BJ (cell line): ENCODE measurements around the gene PDLIM5. TPM values are rescaled to one million over a fixed set of nuclear protein-coding genes. Genes with fewer than 3 reads are reported as not detected.

Experiments
- CTCF ChIA-PET: fragments of 350-600 bp; formaldehyde crosslinking; extraction: SDS; loops from one replicate; lab custom pipeline; 2021; ENCODE audit warnings: antibody characterized with exemption, inconsistent platforms; lab: Yijun Ruan, JAX
- POLR2A ChIA-PET: fragments of 300-600 bp; sonication (Branson Sonifier 250); formaldehyde crosslinking; extraction: SDS; loops from one replicate; lab custom pipeline; 2021; ENCODE audit warnings: antibody characterized with exemption; lab: Charles Lee
- DNase-seq: peaks from one replicate; pipeline ENCODE4 v3.0.0-alpha.2; 2011; ENCODE audit warnings: low read depth
- H3K27me3 ChIP-seq: 2 replicates; pipeline ENCODE4 v1.6.0; 2011; ENCODE audit warnings: low read length; ENCODE audit not compliant: control insufficient read depth, insufficient read depth
- H3K36me3 ChIP-seq: 2 replicates; pipeline ENCODE4 v1.5.1; 2011; ENCODE audit warnings: low read length; ENCODE audit not compliant: control insufficient read depth, insufficient read depth
- H3K4me3 ChIP-seq: 2 replicates; pipeline ENCODE4 v1.5.1; 2011; ENCODE audit warnings: low read depth, mild to moderate bottlenecking, control low read depth, low read length
- CTCF ChIP-seq: IDR thresholded peaks from 2 replicates; pipeline ENCODE4 v1.5.1; 2011; ENCODE audit warnings: low read depth, mild to moderate bottlenecking, control low read depth, inconsistent platforms, low read length, moderate library complexity; ENCODE audit not compliant: insufficient read depth
- polyA plus RNA-seq: library from polyadenylated mRNA; depleted of rRNA; stranded (reverse); fragments of >200 nt; gene quantifications from 2 replicates; pipeline ENCODE4 v1.2.3, GENCODE V29; 2011

The PDLIM5 gene
- polyA plus RNA-seq, 1 experiment: 353 TPM

DNA sequence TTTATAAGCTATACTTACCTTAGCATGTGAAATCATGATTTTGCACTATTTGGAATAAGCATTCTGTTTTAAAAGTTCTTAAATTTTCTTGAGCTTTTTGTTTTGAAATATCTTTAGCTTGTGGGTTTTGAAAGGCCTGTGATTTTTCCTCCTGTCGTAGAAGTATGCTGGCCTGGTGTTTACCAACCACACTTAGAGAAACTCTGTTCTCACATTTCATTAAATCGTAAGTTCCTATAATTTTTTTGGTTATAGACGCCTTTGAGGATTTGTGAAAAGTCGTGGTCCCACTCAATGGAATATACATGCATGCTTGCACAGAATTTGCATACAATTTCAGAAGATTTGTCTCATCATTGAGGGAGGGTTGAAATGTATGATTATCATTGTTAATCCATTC lies 63.6 kb downstream of the PDLIM5 start:
- Histone ChIP-seq H3K4me3 (no peak overlapping the region), H3K27me3 (no peaks in the 10 kb centered on the region), H3K36me3 (no peaks in the 10 kb centered on the region)
- CTCF ChIA-PET: no interaction called here
- POLR2A ChIA-PET: no interaction called here
- DNase-seq: no peak
- TF ChIP-seq CTCF: no peak

- CTCF ChIA-PET: no interaction called here
- no peaks in the 10 kb centered on the region for H3K27me3 ChIP-seq
- peak; percentile 63 for DNase-seq
- POLR2A ChIA-PET: no interaction called here
- H3K36me3 ChIP-seq: no peaks in the 10 kb centered on the region
- no peak for TF ChIP-seq CTCF
- H3K4me3 ChIP-seq: no peak overlapping the region
Observed at GRCh38 chr4:94516067-94516466, 64.3 kb downstream of the PDLIM5 start.

GRCh38 chr4:94516999-94517398 lies 65.3 kb downstream of the PDLIM5 start:
- Histone ChIP-seq H3K36me3 (no peaks in the 10 kb centered on the region), H3K4me3 (no peak overlapping the region), H3K27me3 (no peaks in the 10 kb centered on the region)
- no peak for TF ChIP-seq CTCF
- CTCF ChIA-PET: interaction anchor here (1.2 kb wide), 1 partner anchor 9 kb away, joined by 3 read pairs; no protein-coding TSS in a partner anchor
- no peak for DNase-seq
- POLR2A ChIA-PET: no interaction called here

GRCh38 chr4:94517492-94517891 lies 65.8 kb downstream of the PDLIM5 start:
- Histone ChIP-seq H3K27me3 (no peaks in the 10 kb centered on the region), H3K36me3 (no peaks in the 10 kb centered on the region), H3K4me3 (no peak overlapping the region)
- no peak for TF ChIP-seq CTCF
- no peak for DNase-seq
- CTCF ChIA-PET: interaction anchor here (1.2 kb wide), 1 partner anchor 10 kb away, joined by 3 read pairs; no protein-coding TSS in a partner anchor
- POLR2A ChIA-PET: no interaction called here

- no peaks in the 10 kb centered on the region for H3K36me3 ChIP-seq
- CTCF ChIA-PET: interaction anchor here (0.6 to 1.4 kb wide), 2 partner anchors 10 to 102 kb away, joined by 3 to 6 read pairs; no protein-coding TSS in a partner anchor
- no peaks in the 10 kb centered on the region for H3K27me3 ChIP-seq
- POLR2A ChIA-PET: no interaction called here
- DNase-seq: no peak
- no peak for TF ChIP-seq CTCF
- H3K4me3 ChIP-seq: no peak overlapping the region
Observed at GRCh38 chr4:94519019-94519418, 67.3 kb downstream of the PDLIM5 start.
